ENCODE measurements around the gene MLYCD.

Gene MLYCD

GRCh38 chr16:83854420-83854819 is 44.5 kb upstream of the MLYCD start:
- Histone ChIP-seq H2AFZ (ENCODE audit: low read length) (no peak overlapping the region), H3K27me3 (ENCODE audit: insufficient read depth, low read length) (no peaks in the 10 kb centered on the region), H3K4me2 (ENCODE audit: low read length) (no peak overlapping the region), H3F3A (ENCODE audit: insufficient read depth, low read length) (no peaks in the 10 kb centered on the region), H3K4me3 (ENCODE audit: low read depth, low read length, poor library complexity, severe bottlenecking) (no peak overlapping the region), H3K4me1 (ENCODE audit: insufficient read depth, low read length, severe bottlenecking) (no peaks in the 10 kb centered on the region), H3K9me2 (ENCODE audit: low read depth, low read length) (no peaks in the 10 kb centered on the region), H3K9me3 (ENCODE audit: low read length) (no peaks in the 10 kb centered on the region), H3K79me2 (ENCODE audit: insufficient read depth, low read length) (no peaks in the 10 kb centered on the region), H3K27ac (ENCODE audit: low read depth, low read length, poor library complexity, severe bottlenecking) (no peak overlapping the region), H4K20me1 (ENCODE audit: insufficient read depth, low read length) (no peaks in the 10 kb centered on the region), H3K9ac (ENCODE audit: low read length) (no peak overlapping the region), H3K36me3 (ENCODE audit: insufficient read depth, low read length) (no peaks in the 10 kb centered on the region)
- no peak for TF ChIP-seq CTCF (IDR thresholded peaks at IDR 0.05; ENCODE audit: low read length)
- no peak for TF ChIP-seq EZH2 (IDR thresholded peaks at IDR 0.05; ENCODE audit: borderline replicate concordance, low read length)

GRCh38 chr16:83856792-83857191 is 42.1 kb upstream of the MLYCD start:
- no peak overlapping the region for H3K4me3 ChIP-seq (ENCODE audit: low read depth, low read length, poor library complexity, severe bottlenecking)
- no peak overlapping the region for H3K27ac ChIP-seq (ENCODE audit: low read depth, low read length, poor library complexity, severe bottlenecking)
- H3F3A ChIP-seq (ENCODE audit: insufficient read depth, low read length), result no peaks in the 10 kb centered on the region
- H3K9me3 ChIP-seq (ENCODE audit: low read length), result no peaks in the 10 kb centered on the region
- H3K36me3 ChIP-seq (ENCODE audit: insufficient read depth, low read length), result no peaks in the 10 kb centered on the region
- H3K9me2 ChIP-seq (ENCODE audit: low read depth, low read length), result no peaks in the 10 kb centered on the region
- H3K9ac ChIP-seq (ENCODE audit: low read length), result no peak overlapping the region
- H3K27me3 ChIP-seq (ENCODE audit: insufficient read depth, low read length), result peaks cover 4% of the 10 kb centered on the region; the same call in 1 of the 2 replicates
- no peaks in the 10 kb centered on the region for H3K79me2 ChIP-seq (ENCODE audit: insufficient read depth, low read length)
- H3K4me2 ChIP-seq (ENCODE audit: low read length), result no peak overlapping the region
- H3K4me1 ChIP-seq (ENCODE audit: insufficient read depth, low read length, severe bottlenecking), result no peaks in the 10 kb centered on the region
- no peak for TF ChIP-seq EZH2 (IDR thresholded peaks at IDR 0.05; ENCODE audit: borderline replicate concordance, low read length)
- TF ChIP-seq CTCF (IDR thresholded peaks at IDR 0.05; ENCODE audit: low read length), result no peak
- H4K20me1 ChIP-seq (ENCODE audit: insufficient read depth, low read length), result no peaks in the 10 kb centered on the region
- no peak overlapping the region for H2AFZ ChIP-seq (ENCODE audit: low read length)

GRCh38 chr16:83859265-83859664 is 39.6 kb upstream of the MLYCD start:
- Histone ChIP-seq H3K9me3 (ENCODE audit: low read length) (0 out of 2 replicates have a peak, but pooled peaks cover 3% of the 10 kb centered on the region), H3K79me2 (ENCODE audit: insufficient read depth, low read length) (no peaks in the 10 kb centered on the region), H2AFZ (ENCODE audit: low read length) (no peak overlapping the region), H3K9me2 (ENCODE audit: low read depth, low read length) (no peaks in the 10 kb centered on the region), H3K36me3 (ENCODE audit: insufficient read depth, low read length) (no peaks in the 10 kb centered on the region), H3F3A (ENCODE audit: insufficient read depth, low read length) (no peaks in the 10 kb centered on the region), H3K27ac (ENCODE audit: low read depth, low read length, poor library complexity, severe bottlenecking) (no peak overlapping the region), H3K4me1 (ENCODE audit: insufficient read depth, low read length, severe bottlenecking) (no peaks in the 10 kb centered on the region), H3K4me2 (ENCODE audit: low read length) (no peak overlapping the region), H3K4me3 (ENCODE audit: low read depth, low read length, poor library complexity, severe bottlenecking) (no peak overlapping the region), H4K20me1 (ENCODE audit: insufficient read depth, low read length) (no peaks in the 10 kb centered on the region), H3K9ac (ENCODE audit: low read length) (no peak overlapping the region), H3K27me3 (ENCODE audit: insufficient read depth, low read length) (peaks cover 4% of the 10 kb centered on the region)
- TF ChIP-seq EZH2 (IDR thresholded peaks at IDR 0.05; ENCODE audit: borderline replicate concordance, low read length) (no peak), CTCF (IDR thresholded peaks at IDR 0.05; ENCODE audit: low read length) (no peak)
